GM12891 (cell line): ENCODE results near the gene TENT5C.

Experiments used
- DNase-seq: peaks from one replicate; pipeline ENCODE4 v3.0.0; 2011; ENCODE audit warnings: low spot score; ENCODE audit not compliant: insufficient read length
- FAIRE-seq: peaks from 2 replicates; lab custom pipeline; 2011; peaks lifted over from hg19 to GRCh38; lab: Jason Lieb, UNC
- PAX5 ChIP-seq: IDR thresholded peaks from 2 replicates; pipeline ENCODE4 v1.6.1; 2011; ENCODE audit warnings: low read length, moderate library complexity, mild to moderate bottlenecking; ENCODE audit not compliant: insufficient read depth, severe bottlenecking
- POLR2A ChIP-seq: IDR thresholded peaks from 2 replicates; pipeline ENCODE4 v1.6.1; 2011; ENCODE audit warnings: low read depth, low read length, control low read depth
- POLR2AphosphoS5 ChIP-seq: IDR thresholded peaks from 2 replicates; pipeline ENCODE4 v1.6.1; 2011; ENCODE audit warnings: low read depth, low read length, control low read depth
- POU2F2 ChIP-seq: IDR thresholded peaks from 2 replicates; pipeline ENCODE4 v1.6.1; 2011; ENCODE audit warnings: low read depth, mild to moderate bottlenecking, control low read depth, low read length, moderate library complexity
- SPI1 ChIP-seq: IDR thresholded peaks from 2 replicates; pipeline ENCODE4 v1.6.1; 2011; ENCODE audit warnings: low read depth, low read length, control low read depth
- TAF1 ChIP-seq: IDR thresholded peaks from 2 replicates; pipeline ENCODE4 v1.6.1; 2011; ENCODE audit warnings: low read depth, low read length, control low read depth

Gene TENT5C

DNA sequence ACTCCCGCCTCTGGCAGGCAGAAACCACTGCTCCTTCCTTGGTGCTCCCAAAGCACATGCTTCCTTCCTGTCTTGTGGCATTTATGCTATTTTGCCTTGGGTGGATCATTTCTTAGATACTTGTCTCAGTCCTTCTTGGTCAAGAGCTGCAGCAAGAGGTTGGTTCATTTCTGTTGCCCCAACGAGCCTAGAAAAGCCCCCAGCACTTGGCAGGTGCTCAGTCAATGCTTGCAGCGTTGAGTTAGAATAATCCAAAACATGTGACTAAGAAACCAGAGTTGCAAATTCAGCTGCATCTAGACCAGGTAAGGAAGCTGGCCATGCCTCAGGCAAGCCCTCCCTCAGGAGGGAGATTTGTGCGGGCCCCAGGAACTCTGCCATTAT lies 42.4 kb upstream of the TENT5C start:
- DNase-seq = no peak
- FAIRE-seq = no peak
- no peak for TF ChIP-seq TAF1
- TF ChIP-seq POU2F2 = no peak
- no peak for TF ChIP-seq PAX5
- TF ChIP-seq SPI1 = no peak
- no peak for TF ChIP-seq POLR2AphosphoS5
- TF ChIP-seq POLR2A = no peak

DNA sequence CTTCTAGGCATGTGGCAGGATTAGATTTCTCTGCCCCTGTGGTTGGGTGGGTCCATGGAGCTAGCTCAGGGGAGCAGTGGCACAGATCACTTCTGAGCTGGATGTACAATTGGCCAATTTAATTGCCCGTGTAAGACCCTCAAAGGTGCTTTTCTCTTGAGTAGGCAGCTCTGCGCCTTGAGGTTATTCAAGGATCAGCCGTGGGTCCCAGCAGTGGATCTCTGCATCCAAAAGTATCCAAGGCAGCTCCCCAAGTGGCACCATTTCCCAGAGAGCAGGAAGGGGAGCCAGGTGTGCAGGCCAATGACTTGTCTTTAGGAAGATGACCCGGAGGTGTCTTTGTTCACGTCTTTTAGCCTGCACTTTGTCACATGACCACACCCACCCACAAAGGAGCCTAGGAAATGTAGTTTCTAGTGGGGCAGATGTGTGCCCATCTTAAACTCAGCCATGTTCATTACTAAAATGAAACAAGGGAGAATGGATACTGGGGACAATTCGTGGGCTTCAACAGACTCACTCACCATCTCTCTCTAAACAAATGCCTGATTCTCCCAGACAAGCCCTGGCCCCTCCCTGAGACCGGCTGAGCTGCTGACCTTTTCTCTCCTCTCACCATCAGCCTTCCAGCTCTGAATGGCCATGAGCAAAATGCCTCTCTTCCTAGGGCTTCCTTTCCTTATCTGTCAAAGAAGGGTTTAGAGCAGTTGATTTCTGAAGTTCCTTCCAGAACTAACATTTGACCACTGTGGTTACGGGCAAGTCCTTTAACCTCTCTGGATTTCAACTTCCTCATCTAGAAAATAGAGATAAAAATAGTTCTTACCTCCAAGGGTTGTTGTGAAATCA lies 41.4 kb upstream of the TENT5C start:
- no peak for FAIRE-seq

DNA sequence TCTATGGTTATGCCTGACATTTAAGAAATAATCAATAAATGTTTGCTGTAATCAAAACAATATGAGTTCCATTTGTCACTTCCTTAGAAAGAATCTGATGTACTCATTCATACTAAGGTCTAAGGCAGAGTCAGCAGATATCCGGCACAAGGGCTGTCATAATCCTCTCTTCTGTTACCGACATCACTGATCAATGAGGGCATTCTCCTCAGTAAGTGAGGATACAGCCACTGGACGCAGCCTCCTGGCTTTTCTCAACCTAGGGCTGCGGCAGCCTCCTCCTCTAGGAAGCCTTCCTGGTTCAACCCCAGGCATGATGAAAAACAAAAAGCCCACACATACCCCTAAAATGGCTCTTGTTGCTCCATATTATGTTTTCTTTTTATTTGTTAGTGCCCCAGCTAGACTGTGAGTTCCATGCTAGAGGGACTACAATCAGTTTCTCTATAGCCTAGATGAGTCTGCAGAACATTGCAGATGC lies 40.7 kb upstream of the TENT5C start:
- FAIRE-seq = no peak
- DNase-seq = no peak
- TF ChIP-seq SPI1 (no peak), POLR2A (no peak), POU2F2 (no peak), PAX5 (no peak), TAF1 (no peak), POLR2AphosphoS5 (no peak)

More for the DNA sequence above, 41.4 kb upstream of the TENT5C start:
- TF ChIP-seq SPI1 (no peak), POLR2AphosphoS5 (no peak), POLR2A (no peak), TAF1 (no peak), POU2F2 (no peak), PAX5 (no peak)
- DNase-seq = no peak

DNA sequence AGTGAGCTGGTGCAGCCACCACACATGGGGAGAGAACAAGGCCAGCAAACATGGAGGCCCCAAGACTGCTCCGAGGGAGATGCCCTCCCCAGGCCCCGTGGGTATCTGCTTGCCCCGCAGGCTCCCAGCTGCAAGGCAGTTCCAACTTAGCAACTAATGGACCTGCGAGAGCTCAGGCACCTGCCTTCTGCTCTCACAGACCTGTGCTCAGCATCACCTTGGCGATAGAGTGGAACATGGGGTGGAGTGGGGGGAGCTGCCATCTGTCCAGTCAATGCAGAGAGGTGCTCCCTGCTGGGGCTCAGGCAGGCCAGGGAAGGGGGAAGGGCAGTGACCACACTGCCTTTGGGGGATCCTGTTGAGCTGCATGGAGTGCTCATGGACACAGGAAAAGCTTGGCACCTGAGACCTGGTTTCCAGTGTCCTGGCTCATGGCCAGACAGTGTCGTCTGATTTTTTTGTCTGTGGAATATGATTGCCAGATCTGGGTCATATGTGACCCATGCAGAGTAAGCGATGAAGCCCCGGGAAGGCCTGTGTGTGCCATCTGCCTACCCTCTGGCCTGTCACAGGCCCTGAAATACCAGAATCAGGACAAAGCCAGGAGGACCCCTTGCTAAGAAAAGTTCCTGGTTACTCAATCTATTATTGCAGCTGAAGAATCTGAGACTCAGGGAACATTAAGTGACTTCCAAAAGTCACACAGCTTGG lies 39.9 kb upstream of the TENT5C start:
- FAIRE-seq = no peak
- DNase-seq = no peak
- TF ChIP-seq SPI1 = no peak
- no peak for TF ChIP-seq POU2F2
- no peak for TF ChIP-seq PAX5
- TF ChIP-seq POLR2AphosphoS5 = no peak
- TF ChIP-seq POLR2A = no peak
- no peak for TF ChIP-seq TAF1

DNA sequence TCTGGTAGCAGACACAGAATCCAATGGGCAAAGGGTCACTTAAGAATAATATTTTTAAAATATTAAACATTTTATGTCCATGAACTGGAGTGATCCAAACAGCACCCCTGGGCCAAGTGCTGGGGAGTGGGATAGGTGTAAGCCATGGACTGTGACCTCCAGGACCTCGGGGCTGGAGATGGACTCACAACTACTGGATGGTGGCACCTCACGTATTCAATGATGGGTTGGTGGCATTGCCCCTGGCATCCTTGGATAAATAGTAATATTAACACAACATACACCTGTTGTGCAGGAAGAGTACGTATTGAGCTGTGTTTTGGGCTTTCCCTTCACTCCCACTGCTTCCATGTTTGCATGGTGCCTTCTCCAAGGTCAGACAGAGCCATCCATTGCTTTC lies 39.3 kb upstream of the TENT5C start:
- TF ChIP-seq POLR2AphosphoS5 = no peak
- TF ChIP-seq TAF1 = no peak
- no peak for TF ChIP-seq PAX5
- DNase-seq (no peak), FAIRE-seq (no peak)

DNA sequence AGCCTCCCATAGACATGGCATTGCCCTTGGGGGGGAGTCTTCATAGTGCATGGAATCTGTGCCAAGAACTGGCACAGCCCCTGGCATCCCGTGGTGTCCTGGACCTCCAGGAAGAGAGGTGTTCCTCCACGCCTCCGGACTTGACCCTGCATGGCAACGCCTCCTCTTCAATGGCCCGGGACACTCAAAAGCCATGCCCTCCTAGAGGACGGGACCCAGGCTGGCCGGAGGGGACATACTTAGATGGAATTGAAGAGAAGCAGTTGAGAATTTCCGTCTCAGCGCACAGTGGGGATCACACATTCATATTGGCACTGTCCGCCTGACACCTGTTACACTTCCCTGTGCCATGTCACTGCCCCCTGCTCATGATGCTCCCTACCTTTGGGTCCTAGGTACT lies 38.4 kb upstream of the TENT5C start:
- FAIRE-seq = no peak
- TF ChIP-seq POLR2A (no peak), TAF1 (no peak), PAX5 (no peak), POU2F2 (no peak), SPI1 (no peak), POLR2AphosphoS5 (no peak)
- no peak for DNase-seq

DNA sequence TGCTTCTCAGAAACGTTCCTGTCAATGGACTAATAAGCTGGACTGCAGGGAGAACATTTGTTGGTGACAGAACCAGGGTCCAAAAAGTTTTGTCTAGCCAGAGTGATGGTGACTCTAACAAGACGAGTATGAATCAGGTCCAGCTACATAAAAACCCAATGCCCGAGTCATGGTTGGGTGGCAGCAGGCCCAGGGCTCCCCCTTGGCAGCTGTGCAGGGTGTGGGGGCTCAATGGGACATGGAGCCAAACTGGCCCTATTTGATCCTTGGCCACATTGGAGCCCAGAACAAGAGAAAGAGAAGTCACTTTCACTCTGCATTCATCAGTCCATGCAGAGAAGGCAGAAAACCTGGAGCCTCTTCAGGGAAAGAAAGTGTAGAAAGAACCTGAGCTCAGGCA lies 37.9 kb upstream of the TENT5C start:
- DNase-seq (no peak), FAIRE-seq (no peak)
- TF ChIP-seq SPI1 = no peak
- TF ChIP-seq POLR2AphosphoS5 = no peak
- no peak for TF ChIP-seq POLR2A
- TF ChIP-seq TAF1 = no peak
- TF ChIP-seq POU2F2 = no peak
- TF ChIP-seq PAX5 = no peak

DNA sequence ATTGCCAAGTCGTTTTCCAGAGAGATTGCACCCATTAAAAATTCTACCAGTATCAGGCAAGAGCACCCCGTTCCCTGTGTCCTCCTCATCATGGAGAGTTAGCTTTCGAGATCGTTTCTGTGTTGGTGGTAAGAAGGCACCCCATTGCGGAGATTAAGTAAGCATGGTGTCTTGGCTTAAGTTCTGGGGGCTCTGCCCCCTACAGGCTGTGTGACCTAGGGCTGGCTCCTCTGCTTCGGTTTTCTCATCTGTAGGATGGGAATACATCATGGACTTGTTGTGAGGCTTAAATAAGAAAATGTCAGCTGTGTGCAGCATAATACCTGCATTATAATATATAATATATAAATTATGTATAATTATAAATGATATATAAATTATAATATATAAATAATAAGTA lies 36.8 kb upstream of the TENT5C start:
- FAIRE-seq (no peak), DNase-seq (no peak)
- TF ChIP-seq POLR2AphosphoS5 = no peak
- TF ChIP-seq SPI1 = no peak
- TF ChIP-seq TAF1 = no peak
- no peak for TF ChIP-seq PAX5
- TF ChIP-seq POLR2A = no peak
- no peak for TF ChIP-seq POU2F2

DNA sequence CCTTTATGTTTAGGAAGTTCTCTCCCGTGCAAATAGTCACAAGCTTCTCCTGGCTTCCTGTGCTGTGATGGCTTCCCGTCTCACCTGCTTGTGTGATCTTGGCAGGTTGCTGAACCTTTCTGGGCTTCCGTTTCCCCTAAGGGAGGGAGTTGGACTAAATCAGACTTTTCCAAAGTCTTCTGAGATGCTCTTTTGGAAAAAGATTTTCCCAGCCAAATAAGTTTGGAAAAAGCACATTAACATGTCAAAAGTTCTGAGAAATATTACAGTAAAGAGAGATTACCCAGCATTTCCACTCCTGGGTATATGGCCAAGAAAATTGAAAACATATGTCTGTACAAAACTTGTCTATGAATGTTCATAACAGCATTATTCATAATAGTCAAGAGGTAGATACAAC lies 36.0 kb upstream of the TENT5C start:
- FAIRE-seq (no peak), DNase-seq (no peak)
- no peak for TF ChIP-seq POLR2A

DNA sequence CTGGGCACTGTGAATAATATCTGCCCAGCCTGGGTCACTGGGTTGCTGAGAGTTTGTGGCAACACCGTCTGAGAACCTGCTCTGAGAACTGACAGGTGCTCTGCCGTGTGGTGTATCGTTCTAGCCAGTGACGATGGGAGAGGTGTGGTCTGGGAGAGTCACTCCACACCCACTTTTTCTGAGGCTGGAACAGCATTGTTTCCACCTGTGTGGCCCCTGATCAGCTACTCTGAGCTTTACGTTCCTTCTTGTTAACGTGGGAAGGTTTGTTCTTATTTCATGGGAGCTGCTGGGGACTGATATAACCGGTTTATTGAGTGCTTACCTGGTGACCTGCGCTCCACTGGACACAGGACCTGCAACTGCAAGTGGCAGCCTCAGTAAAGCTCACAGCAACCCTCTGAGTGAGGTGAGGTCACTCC lies 34.8 kb upstream of the TENT5C start:
- no peak for DNase-seq
- FAIRE-seq = no peak
- TF ChIP-seq PAX5 (no peak), POLR2A (no peak), SPI1 (no peak), TAF1 (no peak), POU2F2 (no peak), POLR2AphosphoS5 (no peak)
